PC-3 (cell line): ENCODE measurements around the gene LMCD1. TPM values are rescaled to one million over a fixed set of nuclear protein-coding genes. Genes with fewer than 3 reads are reported as not detected.

ENCODE experiments used
- ATAC-seq: fragments of 200-7000 bp; cut with Tn5 transposase; 2 replicates; pipeline ENCODE4 v1.9.1; 2020; ENCODE audit warnings: mild to moderate bottlenecking, moderate library complexity
- BruUV-seq: library from RNA; stranded (reverse); fragments of 400-500 nt; replicated peaks from 2 replicates; lab custom pipeline; 2021; lab: Mats Ljungman, UMichigan
- CTCF ChIA-PET: fragments of 300-600 bp; sonication (Branson Sonifier 250); formaldehyde crosslinking; loops from one replicate; lab custom pipeline; 2022; ENCODE audit warnings: antibody characterized with exemption; lab: Charles Lee
- POLR2A ChIA-PET: fragments of 300-600 bp; sonication (Branson Sonifier 250); formaldehyde crosslinking; loops from one replicate; lab custom pipeline; 2022; ENCODE audit warnings: antibody characterized with exemption; ENCODE audit not compliant: unreplicated experiment; lab: Charles Lee
- DNase-seq: peaks from one replicate; pipeline ENCODE4 v3.0.0-alpha.2; 2015
- H2AFZ ChIP-seq: fragments of 300-600 bp; sonication (generic); 2 replicates; pipeline ENCODE4 v1.6.0; 2016; ENCODE audit warnings: antibody characterized with exemption, low read length
- H3F3A ChIP-seq: fragments of 300-600 bp; sonication (generic); one replicate; pipeline ENCODE4 v1.6.0; 2017; ENCODE audit warnings: antibody characterized with exemption, low read length, control low read depth, mild to moderate bottlenecking; ENCODE audit not compliant: unreplicated experiment
- H3K27ac ChIP-seq: fragments of 300-600 bp; sonication (generic); 2 replicates; pipeline ENCODE4 v1.5.1; 2016; ENCODE audit warnings: mild to moderate bottlenecking, low read length
- H3K27me3 ChIP-seq: fragments of 300-600 bp; sonication (generic); 2 replicates; pipeline ENCODE4 v1.6.1; 2016; ENCODE audit warnings: low read length, mixed read lengths
- H3K36me3 ChIP-seq: fragments of 300-600 bp; sonication (generic); 2 replicates; pipeline ENCODE4 v1.6.1; 2016; ENCODE audit warnings: low read depth, mixed run types, low read length, mixed read lengths
- H3K4me1 ChIP-seq: fragments of 300-600 bp; sonication (generic); 2 replicates; pipeline ENCODE4 v1.5.1; 2016; ENCODE audit warnings: low read length; ENCODE audit not compliant: insufficient read depth
- H3K4me2 ChIP-seq: fragments of 300-600 bp; sonication (generic); 2 replicates; pipeline ENCODE4 v1.6.0; 2016; ENCODE audit warnings: low read length
- H3K4me3 ChIP-seq: fragments of 300-600 bp; sonication (generic); 2 replicates; pipeline ENCODE4 v1.5.1; 2016; ENCODE audit warnings: mild to moderate bottlenecking, low read length, mixed read lengths
- H3K79me2 ChIP-seq: fragments of 300-600 bp; sonication (generic); 2 replicates; pipeline ENCODE4 v1.6.1; 2017; ENCODE audit warnings: low read length, mixed read lengths
- H3K9ac ChIP-seq: fragments of 300-600 bp; sonication (generic); 2 replicates; pipeline ENCODE4 v1.6.0; 2016; ENCODE audit warnings: mild to moderate bottlenecking, low read length
- H3K9me2 ChIP-seq: fragments of 300-600 bp; sonication (generic); replicated peaks from 2 replicates; pipeline ENCODE4 v1.6.1; 2016; ENCODE audit warnings: mixed run types, low read length, mixed read lengths
- H3K9me3 ChIP-seq: fragments of 300-600 bp; sonication (generic); 2 replicates; pipeline ENCODE4 v1.6.1; 2016; ENCODE audit warnings: low read length, mixed read lengths
- H4K20me1 ChIP-seq: fragments of 300-600 bp; sonication (generic); 2 replicates; pipeline ENCODE4 v1.6.1; 2016; ENCODE audit warnings: low read length, mixed read lengths
- EZH2 ChIP-seq: fragments of 300-600 bp; sonication (generic); IDR thresholded peaks from one replicate; pipeline ENCODE4 v1.6.1; 2017; ENCODE audit warnings: antibody characterized with exemption, mild to moderate bottlenecking, low read length; ENCODE audit not compliant: unreplicated experiment
- EZH2phosphoT487 ChIP-seq: fragments of 300-600 bp; sonication (generic); IDR thresholded peaks from 2 replicates; pipeline ENCODE4 v1.6.1; 2018; ENCODE audit warnings: mild to moderate bottlenecking, antibody characterized with exemption, low read length, borderline replicate concordance
- intact Hi-C: fragments of 100-400 bp; cut with micrococcal nuclease; formaldehyde crosslinking; loops from 2 replicates; pipeline ENCODE4 v1.9.0; 2023
- total RNA-seq: library from RNA; depleted of rRNA; stranded (reverse); fragments of >200 nt; gene quantifications from 2 replicates; pipeline ENCODE4 v1.2.3, GENCODE V29; 2014
- TF ChIP-seq, protein P1 (sequence below): fragments of 300-600 bp; sonication (generic); conservative IDR thresholded peaks from 2 replicates; pipeline ENCODE4 v1.5.1; 2017; ENCODE audit warnings: antibody characterized with exemption, low read depth, mild to moderate bottlenecking, low read length

Gene LMCD1
- total RNA-seq, 1 experiment from 2014 or later, result 9.1 TPM

DNA sequence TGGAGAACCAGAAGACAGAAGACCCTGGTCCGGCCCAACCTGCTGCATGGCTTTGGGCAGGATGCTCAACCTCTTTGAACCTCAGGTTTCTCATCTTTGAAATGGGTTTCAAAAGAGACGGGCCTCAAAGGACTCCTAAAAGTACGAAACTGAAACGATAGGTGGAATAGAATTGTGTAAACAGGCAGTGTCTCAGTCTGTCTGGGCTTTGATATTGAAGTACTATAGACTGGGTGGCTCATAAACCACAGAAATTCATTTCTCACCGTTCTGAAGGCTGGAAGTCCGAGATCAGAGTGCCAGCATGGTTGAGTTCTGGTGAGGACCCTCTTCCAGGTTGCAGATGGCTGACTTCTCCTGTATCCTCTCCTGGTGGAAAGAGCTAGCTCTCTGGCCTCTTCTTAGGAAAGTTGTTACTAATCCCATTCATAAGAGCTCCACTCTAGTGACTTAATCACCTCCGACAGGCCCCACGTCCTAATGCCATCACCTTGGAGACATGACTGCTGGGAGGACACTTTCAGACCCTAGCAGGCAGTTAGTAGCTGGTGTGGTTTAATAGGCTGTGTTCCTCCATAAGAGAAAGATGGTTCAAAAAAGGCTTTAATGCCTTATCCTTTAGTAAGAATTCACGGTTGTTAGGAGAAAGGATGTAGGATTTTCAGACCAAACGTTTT, 107.3 kb downstream of the LMCD1 start:
- Histone ChIP-seq H3K79me2 (no peaks in the 10 kb centered on the region), H3K27me3 (no peaks in the 10 kb centered on the region), H3K9ac (no peak overlapping the region), H4K20me1 (no peaks in the 10 kb centered on the region), H3K4me3 (no peak overlapping the region), H3K4me2 (no peak overlapping the region), H3K9me3 (no peaks in the 10 kb centered on the region), H3K4me1 (0 out of 2 replicates have a peak, but pooled peaks cover 6% of the 10 kb centered on the region), H3F3A (no peaks in the 10 kb centered on the region), H3K27ac (no peak overlapping the region), H3K9me2 (no peaks in the 10 kb centered on the region), H2AFZ (no peak overlapping the region), H3K36me3 (no peaks in the 10 kb centered on the region)
- ATAC-seq, result no peak
- intact Hi-C loops, result loop anchor here (5.0 kb wide), 1 partner anchor 187 kb away; no protein-coding TSS in a partner anchor
- POLR2A ChIA-PET, result no interaction called here
- CTCF ChIA-PET, result no interaction called here
- TF ChIP-seq, protein P1, sequence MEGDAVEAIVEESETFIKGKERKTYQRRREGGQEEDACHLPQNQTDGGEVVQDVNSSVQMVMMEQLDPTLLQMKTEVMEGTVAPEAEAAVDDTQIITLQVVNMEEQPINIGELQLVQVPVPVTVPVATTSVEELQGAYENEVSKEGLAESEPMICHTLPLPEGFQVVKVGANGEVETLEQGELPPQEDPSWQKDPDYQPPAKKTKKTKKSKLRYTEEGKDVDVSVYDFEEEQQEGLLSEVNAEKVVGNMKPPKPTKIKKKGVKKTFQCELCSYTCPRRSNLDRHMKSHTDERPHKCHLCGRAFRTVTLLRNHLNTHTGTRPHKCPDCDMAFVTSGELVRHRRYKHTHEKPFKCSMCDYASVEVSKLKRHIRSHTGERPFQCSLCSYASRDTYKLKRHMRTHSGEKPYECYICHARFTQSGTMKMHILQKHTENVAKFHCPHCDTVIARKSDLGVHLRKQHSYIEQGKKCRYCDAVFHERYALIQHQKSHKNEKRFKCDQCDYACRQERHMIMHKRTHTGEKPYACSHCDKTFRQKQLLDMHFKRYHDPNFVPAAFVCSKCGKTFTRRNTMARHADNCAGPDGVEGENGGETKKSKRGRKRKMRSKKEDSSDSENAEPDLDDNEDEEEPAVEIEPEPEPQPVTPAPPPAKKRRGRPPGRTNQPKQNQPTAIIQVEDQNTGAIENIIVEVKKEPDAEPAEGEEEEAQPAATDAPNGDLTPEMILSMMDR, result no peak
- no peak for TF ChIP-seq EZH2phosphoT487
- TF ChIP-seq EZH2, result no peak
- DNase-seq, result no peak
- no TSS peak for BruUV-seq

DNA sequence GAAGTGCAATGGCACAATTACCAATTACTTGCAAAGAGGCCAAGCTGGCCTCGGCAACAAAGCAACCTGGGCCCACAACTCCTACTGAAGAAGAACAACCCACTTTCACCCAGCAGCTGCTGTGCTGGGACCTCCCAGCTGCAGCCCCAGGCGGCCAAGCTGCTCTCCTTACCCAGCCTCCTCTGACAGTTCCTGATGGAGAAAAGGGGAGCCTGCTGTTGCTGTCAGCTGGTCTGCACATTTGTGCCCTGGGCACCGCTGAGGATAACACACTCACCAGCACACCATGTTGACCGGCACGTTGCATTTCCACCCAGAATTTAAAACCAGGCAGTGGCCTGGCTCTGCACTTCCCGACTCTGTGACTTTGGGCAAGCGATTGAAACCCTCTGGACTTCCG, 109.3 kb downstream of the LMCD1 start:
- intact Hi-C loops, result no loop called here
- Histone ChIP-seq H3K4me3 (no peak overlapping the region), H3K79me2 (no peaks in the 10 kb centered on the region), H3K27ac (no peak overlapping the region), H3K4me1 (0 out of 2 replicates have a peak, but pooled peaks cover 6% of the 10 kb centered on the region), H3K9ac (no peak overlapping the region), H3K36me3 (no peaks in the 10 kb centered on the region), H3K9me3 (no peaks in the 10 kb centered on the region), H3K27me3 (no peaks in the 10 kb centered on the region), H3F3A (no peaks in the 10 kb centered on the region), H4K20me1 (no peaks in the 10 kb centered on the region), H3K4me2 (no peak overlapping the region), H2AFZ (no peak overlapping the region), H3K9me2 (no peaks in the 10 kb centered on the region)
- POLR2A ChIA-PET, result no interaction called here
- TF ChIP-seq EZH2phosphoT487, result no peak
- TF ChIP-seq EZH2, result no peak
- TF ChIP-seq, protein P1, result no peak
- no TSS peak for BruUV-seq
- ATAC-seq (no peak), DNase-seq (no peak)
- CTCF ChIA-PET, result no interaction called here

DNA sequence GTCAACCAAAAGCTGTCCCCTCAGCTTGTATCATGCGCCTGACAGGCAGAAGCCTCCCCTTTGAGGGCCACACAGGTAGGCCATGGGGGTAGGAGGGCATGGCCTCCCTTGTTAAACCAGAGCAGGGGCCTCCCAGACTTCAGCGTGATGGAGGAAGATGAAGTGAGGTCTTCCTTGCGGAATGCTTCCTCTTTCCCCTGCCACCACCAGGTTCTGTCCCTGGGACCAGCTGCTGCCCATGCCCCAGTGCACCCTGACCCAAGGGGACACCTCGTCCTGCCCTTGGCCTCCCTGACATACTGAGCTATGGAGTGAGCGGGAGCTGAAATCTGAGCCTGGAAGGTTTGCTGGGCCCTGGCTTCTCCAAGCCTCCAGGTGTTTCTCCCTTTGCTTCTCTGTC, 116.3 kb downstream of the LMCD1 start:
- ChIA-PET POLR2A (no interaction called here), CTCF (no interaction called here)
- ATAC-seq (no peak), DNase-seq (no peak)
- no TSS peak for BruUV-seq
- Histone ChIP-seq H3K9ac (no peak overlapping the region), H3K4me1 (peaks cover 21% of the 10 kb centered on the region), H3K79me2 (no peaks in the 10 kb centered on the region), H3K4me3 (no peak overlapping the region), H3K27ac (no peak overlapping the region), H4K20me1 (no peaks in the 10 kb centered on the region), H2AFZ (no peak overlapping the region), H3K36me3 (no peaks in the 10 kb centered on the region), H3K9me3 (no peaks in the 10 kb centered on the region), H3K9me2 (no peaks in the 10 kb centered on the region), H3K27me3 (no peaks in the 10 kb centered on the region), H3K4me2 (no peak overlapping the region), H3F3A (no peaks in the 10 kb centered on the region)
- TF ChIP-seq EZH2 (no peak), EZH2phosphoT487 (no peak)
- TF ChIP-seq, protein P1, result no peak
- intact Hi-C loops, result no loop called here
